ENCODE data around the gene CXCL6.

The CXCL6 gene

DNA sequence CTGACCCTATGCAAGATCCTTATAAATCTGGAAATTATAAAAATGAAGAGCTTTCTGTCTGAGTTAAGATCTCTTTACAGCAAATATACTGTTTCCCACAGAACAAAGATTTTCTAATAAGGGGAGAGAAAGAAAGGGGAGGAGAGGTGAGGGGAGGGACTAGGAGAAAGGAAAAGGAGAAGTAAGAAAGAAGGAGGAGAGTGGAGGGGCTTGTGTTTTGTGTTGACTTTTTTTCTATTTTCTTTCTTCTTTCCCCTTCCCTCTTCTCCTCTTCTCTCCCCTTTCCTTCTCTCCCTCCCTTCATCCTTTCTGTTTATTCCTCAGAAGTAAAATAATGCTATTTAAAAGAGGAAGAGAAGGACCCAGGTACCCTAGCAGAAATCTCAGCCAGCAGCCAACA, 6.2 kb downstream of the CXCL6 start:
- DNase-seq (ENCODE audit: low read depth in 1 of 2, low spot score in 1 of 2) = no peak

DNA sequence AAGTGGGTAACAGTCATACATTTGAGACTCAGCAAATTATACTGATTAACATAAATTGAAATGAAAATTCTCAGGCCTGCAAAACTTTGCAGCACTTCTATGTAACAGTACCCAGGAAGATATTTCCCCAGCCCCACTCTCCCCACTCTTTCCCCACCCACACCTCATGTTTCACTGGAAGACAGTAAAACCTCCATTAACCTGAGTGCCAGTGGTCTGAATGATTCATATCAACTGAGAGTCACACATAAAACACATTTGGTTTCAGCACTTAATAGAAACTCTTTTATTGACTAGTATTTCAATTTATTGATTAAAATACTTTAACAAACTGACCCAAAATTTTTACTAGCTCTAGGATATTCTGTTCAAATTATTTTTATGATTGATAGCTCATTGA, 6.9 kb downstream of the CXCL6 start:
- DNase-seq (ENCODE audit: low read depth in 1 of 2, low spot score in 1 of 2) = no peak

DNA sequence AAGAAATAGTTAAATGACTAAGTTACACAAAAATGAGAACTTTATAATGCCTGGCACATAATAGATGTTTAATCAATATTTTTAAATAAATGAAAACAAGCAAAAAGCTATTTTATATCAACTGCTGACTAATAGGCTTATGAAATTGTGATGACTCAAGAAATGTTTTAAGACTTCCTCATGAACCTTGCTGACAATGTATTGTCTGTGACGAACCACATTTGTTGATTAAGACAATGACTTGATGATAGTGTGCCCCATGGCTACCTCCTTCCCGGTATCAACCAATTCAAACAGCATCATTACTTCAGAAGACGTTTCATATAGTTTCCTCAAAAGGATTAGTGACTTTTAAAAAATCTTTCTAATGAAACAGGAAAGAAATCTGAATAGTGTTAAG, 7.9 kb downstream of the CXCL6 start:
- DNase-seq (ENCODE audit: low read depth in 1 of 2, low spot score in 1 of 2) = no peak

DNA sequence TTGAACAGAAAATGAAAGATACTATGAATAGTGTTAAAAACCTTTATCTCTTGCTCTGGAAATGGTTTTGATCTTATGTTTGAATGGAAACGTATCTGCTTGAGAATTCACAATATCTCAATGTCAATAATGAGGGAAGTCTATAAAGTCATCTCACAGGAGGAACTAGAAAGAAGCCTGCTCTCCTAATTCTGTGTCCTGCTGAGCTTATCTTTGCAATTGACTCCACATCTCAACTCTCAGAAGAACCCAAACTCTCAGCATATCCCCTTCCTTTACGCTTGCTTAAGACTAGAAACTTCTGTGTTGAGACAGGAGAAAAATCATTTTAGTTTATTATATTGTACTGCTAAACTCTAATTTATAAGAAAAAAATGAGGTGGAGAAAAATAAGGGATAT, 8.3 kb downstream of the CXCL6 start:
- DNase-seq (ENCODE audit: low read depth in 1 of 2, low spot score in 1 of 2) = no peak

DNA sequence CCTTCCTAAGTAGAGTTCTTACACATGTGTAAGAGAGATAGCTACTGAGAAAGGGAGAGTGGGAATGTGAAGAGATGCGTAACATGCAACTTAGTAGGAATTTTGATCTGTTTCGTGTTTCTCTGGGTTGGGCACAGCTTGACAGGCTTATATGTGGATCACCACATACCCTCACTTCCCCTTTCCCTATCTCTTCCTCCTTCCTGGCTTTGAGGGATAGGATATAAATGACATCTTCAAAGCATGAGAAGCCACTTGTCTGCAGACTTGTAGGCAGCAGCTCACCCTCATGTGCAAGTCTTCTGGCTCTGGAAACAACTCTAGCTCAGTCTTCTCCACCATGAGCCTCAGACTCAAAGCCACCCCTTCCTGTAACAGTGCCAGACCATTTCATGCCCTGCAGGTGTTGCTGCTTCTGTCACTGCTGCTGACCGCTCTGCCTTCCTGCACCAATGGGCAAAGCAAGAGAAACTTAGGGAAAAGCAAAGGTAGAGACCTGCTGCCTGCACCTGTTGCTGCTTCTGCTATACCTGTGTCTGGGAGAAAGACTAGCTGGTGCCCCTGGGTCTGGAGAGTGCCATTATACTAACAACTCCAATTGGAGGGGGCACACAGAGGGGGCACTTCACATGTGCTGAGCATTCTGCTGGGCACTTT, 11.2 kb downstream of the CXCL6 start:
- DNase-seq (ENCODE audit: low read depth in 1 of 2, low spot score in 1 of 2) = no peak

DNA sequence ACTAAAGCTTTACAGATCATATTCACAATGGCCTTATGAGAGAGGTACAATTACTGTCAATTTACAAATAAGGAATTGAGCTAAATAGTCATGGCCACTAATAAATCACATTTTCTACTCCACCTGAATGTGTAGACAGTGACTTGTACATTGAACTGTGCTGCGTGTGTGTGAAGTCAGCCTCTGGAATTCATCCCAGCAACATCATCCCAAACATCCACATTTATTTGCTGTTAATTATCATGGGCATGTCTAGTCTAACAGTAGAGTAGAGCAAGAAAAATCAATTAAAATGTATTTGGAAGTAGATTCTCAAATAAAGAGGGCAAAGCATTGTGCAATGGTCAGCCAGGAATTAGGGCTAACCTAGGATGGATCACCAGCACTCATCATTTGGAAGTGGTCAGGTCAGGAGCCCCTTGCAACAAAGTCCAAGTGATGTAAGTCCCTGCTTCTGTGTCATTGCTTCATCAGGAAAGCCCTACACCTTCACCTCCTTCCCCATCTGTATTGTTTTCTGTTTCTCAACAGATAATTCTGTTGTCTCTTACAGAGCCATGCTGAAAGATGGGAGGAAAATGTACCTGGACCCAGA, 11.8 kb downstream of the CXCL6 start:
- DNase-seq (ENCODE audit: low read depth in 1 of 2, low spot score in 1 of 2) = no peak

DNA sequence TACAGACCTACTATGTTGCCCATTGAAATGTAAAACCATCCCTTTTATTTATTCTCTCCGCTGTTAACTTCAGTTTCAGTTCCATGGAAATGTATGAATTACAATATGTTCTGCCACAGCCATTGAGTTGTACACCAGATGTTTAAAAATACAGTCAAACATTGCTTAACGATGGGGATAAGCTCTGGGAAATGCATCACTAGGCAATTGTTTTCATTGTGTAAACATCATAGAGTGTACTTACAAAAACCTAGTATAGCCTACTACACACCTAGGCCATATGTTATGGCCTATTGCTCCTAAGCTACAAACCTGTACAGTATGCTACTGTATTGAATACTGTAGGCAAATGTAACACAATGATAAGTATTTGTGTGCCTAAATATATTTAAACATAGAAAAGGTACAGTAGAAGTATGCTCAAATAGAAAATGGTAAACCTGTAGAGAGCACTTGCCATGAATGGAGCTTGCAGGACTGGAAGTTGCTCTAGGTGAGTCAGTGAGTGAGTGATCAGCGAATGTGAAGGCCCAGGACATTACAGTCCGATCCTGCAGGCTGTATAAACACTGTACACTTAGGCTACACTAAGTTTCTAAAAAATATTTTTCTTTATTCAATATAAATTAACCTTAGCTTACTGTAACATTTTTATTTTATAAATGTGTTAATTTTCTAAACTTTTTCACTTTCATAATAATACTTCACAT, 13.9 kb downstream of the CXCL6 start:
- no peak for DNase-seq (ENCODE audit: low read depth in 1 of 2, low spot score in 1 of 2)

DNA sequence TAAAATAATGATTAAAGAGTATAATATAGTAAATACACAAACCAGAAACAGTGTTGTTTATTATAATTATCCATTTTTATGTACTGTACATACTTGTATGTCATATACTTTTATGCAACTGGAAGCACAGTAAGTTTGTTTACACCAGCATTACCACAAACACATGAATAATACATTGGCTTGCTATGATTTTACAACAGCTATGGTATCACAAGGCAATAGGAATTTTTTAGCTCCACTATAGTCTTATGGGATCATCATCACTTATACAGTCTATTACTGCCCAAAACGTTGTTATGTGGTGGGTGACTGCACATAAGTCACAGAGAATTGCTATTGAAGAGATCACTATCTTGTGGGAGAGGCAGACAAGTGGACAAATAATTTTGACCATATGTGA, 14.8 kb downstream of the CXCL6 start:
- DNase-seq (ENCODE audit: low read depth in 1 of 2, low spot score in 1 of 2) = no peak

DNA sequence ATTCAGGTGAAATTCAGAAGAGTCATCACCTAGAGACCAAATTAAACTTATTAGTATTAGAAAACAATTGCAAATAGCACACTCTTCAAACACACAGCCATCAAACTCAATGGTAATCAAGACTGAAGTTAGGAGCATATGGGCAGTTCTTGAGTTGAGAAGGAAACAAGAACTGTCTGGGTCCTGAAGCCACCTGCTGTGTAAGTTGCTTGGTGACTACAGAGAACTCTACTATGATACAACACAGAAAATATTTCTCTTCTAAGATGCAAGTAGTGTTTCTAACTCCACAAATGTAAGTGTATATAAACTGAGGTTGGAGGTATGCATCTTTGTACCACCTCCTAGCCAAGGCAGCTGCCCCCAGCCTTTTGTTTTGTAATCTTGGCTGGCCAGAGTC, 16.3 kb downstream of the CXCL6 start:
- no peak for DNase-seq (ENCODE audit: low read depth in 1 of 2, low spot score in 1 of 2)

DNA sequence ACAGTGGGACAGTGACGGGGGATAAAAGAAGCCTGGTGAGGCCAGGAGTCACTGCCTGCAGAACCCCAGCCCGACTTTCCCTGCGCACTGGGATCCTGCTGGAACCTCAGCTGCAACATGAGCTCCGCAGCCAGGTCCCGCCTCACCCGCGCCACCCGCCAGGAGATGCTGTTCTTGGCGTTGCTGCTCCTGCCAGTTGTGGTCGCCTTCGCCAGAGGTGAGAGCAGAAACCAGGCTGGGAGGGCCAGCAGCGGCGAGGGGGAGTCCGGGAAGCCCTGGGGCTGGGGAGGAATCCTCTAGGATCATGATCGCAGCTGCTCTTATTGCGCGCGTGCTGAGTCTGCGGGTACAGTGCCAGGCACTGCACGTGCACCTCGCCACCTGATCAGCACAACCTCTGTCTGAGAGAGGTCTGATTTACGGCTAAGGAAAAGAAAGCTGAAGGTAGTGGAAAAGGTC, 16.8 kb downstream of the CXCL6 start, which contains the start of gene PF4V1:
PF4V1 (plus strand) TSS at position 51 of the 459 bp plus-strand sequence; CDS start at position 118, 67 bp downstream.
- no peak for DNase-seq (ENCODE audit: low read depth in 1 of 2, low spot score in 1 of 2)

DNA sequence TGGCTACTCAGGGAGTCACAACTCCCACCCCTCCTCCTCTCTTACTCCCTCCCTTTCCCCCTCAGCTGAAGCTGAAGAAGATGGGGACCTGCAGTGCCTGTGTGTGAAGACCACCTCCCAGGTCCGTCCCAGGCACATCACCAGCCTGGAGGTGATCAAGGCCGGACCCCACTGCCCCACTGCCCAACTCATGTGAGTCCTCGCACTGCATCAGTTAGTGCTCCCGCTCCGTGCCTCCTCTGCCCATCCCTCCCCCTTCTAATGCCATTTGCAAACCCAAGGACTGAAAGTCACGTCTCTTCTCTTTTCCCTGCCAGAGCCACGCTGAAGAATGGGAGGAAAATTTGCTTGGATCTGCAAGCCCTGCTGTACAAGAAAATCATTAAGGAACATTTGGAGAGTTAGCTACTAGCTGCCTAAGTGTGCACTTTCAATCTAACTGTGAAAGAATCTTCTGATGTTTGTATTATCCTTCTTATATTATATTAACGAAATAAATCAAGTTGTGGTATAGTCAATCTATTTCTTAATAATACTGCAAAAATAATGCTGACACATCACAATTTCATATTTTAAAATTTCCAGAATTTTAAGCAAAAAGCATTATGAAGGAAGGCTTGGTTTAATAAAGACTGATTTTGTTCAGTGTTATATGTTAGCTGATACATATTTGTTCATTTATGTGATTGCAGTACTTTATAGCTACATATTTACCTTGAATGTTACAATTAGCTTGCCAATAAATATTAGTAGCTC, 17.4 kb downstream of the CXCL6 start:
- DNase-seq (ENCODE audit: low read depth in 1 of 2, low spot score in 1 of 2) = no peak

DNA sequence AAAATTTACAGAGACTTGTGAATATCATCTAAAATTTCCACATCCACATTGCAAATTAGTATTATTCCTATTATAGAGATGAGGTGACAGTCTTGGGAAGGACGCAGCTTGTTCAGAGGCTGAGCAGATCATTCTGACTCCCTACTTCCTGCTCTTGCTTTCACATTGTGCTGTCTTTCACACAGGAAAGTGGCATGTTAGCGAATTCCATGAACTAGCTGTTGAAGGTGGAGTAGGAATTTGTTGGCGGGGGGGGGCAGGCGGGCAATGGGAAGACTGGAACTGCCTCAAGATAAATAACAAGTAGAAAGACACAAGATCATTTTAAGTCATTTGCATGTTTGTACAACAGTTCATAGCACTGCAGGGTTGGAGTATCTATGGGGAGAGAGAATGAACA, 18.9 kb downstream of the CXCL6 start:
- no peak for DNase-seq (ENCODE audit: low read depth in 1 of 2, low spot score in 1 of 2)

DNA sequence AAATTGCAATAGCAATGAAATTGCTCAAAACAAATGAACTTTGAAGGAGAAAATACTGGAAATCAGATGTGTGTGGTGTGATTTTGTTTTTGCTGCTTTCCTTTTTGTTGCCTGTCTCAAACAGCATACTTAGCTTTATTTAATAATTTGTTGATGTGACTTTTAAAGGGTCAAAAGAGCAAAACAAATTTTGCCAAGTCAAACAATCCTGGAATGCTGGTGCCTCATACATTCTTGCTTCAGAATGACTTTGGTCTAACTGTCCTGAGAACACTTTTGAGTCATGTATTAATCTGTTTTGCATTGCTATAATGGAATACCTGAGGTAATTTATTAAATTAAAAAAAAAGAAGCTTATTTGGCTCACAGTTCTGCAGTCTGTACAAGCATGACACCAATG, 20.0 kb downstream of the CXCL6 start:
- DNase-seq (ENCODE audit: low read depth in 1 of 2, low spot score in 1 of 2) = no peak

DNA sequence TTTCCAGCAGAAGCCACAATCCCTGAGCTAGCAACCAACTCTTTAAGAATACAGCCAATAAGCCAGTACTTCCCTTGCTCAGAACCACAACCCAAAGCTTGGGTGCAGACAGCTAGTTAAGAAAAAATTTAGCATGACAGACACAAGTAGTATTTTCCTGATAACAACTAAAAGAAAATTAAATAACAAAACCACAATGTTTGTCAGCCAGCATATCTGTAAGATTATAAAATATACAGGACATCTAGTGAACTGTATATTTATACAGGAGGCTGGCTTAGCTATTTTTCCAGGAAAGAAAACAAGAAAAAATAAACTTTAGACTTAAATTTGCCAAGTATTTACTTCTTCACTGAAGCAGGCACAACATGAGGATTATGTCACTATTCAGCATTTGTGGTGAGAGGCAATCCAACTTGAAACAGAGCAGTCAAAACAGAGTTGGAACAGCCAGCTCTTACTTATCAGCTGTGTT, 23.2 kb downstream of the CXCL6 start:
- DNase-seq (ENCODE audit: low read depth in 1 of 2, low spot score in 1 of 2) = no peak

DNA sequence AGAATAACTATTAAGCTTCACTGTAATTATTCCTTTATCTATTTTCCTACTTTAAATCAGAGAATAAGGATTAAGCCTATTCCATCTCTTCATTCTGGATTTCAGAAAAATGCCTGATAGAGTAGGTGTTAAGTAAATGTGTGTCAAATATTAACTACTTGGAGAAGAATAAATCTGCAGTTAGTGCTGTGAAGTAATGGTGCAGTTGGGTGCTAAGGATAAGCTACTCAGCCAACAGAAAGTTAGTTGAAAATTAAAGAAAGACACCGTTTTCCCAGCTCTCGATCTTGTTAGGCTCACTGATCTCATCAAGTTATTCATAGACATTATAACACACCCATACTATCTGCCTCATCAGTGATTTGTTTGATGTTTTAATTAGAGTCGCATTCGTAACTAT, 23.7 kb downstream of the CXCL6 start:
- DNase-seq (ENCODE audit: low read depth in 1 of 2, low spot score in 1 of 2) = no peak

DNA sequence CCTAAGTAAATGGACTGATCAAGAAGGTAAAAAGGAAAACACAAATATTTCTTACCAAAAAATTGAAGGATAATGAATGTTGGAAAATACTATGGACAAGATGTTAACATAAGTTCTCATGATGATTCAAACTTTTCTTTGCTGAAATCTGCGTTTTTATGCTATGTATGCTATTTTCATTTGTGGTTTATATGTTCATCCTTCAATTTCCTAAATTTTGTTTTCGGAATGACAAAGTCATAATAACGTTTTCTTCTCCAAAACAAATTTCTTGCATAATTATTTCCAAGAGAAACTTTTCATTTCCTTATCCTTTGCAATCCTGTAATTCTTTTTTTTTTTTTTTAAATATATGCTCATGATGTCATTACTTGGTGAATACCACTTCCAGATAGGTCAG, 24.4 kb downstream of the CXCL6 start:
- DNase-seq (ENCODE audit: low read depth in 1 of 2, low spot score in 1 of 2) = no peak

DNA sequence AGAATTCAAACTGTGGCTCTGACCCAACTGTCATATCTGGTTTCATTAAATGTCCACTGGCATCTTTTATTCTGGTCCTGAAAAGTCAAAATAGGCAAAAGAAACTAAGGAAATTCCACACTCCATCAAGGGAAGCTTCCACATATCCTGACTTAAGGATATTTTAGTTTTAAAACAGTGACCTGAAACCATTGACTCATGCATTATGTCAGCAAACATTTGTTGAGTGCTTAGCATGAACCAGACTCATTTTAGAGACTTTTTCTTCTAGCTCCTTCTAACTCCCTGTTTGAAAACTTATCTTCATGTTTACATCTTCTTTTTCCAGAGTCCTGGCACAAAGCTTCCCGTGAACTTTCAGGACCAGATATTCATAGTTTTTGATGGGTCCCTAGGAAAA, 25.8 kb downstream of the CXCL6 start:
- no peak for DNase-seq (ENCODE audit: low read depth in 1 of 2, low spot score in 1 of 2)

DNA sequence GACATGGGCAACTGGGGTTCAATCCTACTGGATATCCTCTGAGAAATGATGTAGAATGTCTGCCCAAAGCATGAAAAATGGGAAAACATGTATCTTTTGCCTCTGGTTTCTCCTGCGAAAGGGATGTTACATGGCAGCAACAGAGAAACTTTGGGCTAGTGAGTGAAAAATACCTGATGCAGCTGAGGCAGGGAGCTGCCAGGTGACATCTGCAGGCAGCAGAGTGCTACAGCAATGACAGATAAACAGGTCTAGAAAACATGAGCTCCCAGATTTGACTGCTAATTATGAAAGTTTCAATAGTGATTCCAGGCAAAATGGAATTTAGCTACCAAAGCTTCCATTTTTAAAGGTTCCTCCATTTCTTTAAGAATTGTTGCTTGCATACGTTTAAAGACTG, 27.9 kb downstream of the CXCL6 start:
- no peak for DNase-seq (ENCODE audit: low read depth in 1 of 2, low spot score in 1 of 2)

DNA sequence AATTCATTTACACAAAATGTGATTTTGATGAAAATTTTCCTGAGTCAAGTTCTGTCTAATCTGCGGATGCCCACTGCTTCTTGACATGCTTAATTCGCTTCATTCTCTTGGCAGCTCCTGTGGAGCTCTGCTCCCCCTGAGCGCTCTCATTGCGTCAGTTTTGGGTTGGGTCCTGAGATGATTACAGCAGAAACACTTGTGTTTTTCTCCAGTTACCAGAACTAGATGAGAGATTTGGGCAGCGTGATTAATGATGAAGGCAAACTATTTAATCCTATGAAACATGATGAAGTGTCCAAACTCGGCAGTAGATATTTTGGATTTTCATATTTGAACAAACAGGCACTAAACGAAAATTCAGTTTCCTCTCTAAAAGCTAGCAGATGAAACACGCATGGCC, 28.5 kb downstream of the CXCL6 start:
- no peak for DNase-seq (ENCODE audit: low read depth in 1 of 2, low spot score in 1 of 2)

DNA sequence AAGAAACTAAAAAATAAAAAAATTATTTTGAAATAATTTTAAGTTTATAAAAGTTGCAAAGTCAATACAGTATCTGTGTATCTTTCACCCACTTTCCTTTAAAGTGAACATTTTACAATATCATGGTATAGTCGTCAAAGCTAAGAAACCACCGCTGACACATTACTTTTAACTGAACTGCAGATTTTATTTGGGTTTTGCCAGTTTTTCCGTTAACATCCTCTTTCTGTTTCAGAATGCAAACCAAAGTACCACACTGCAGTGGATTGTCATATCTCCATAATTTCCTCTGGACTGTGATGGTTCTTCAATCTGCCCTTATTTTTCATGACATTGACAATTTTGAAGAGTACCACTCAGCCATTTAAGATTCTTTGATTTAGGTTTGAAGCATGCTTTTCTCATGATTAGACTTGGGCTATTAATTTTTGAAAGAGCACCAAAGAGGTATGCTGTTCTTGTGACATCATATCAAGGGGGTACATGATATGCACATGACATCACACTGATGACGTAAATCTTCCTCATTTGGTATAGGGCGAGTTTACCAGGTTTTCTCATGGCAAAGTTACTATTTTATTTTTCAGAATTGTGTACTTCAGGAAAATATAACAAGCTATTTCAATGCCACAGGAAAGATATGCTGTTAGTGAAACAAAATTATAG, 29.1 kb downstream of the CXCL6 start:
- no peak for DNase-seq (ENCODE audit: low read depth in 1 of 2, low spot score in 1 of 2)

DNA sequence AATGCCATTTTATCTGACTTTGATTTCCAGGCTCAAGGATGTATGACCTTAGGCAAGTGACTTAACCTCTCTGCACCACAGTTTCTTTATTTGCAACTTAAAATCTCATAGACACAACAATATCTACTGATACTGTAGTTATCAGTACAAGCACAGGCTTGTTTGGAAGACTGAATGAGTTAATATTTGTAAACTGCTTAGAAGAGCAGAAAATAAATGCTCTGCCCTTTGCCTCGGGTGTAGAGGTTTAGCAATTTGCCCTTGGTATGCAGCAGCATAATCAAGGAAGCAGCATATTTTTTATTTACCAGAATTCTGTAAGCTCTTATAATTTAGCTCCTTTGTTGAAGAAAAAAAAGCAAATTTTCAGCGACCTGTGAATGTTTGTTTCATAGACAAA, 29.8 kb downstream of the CXCL6 start:
- DNase-seq (ENCODE audit: low read depth in 1 of 2, low spot score in 1 of 2) = no peak
